IMR-90 (cell line): ENCODE measurements around the gene ERN1. TPM values are rescaled to one million over a fixed set of nuclear protein-coding genes. Genes with fewer than 3 reads are reported as not detected.
A peak's percentile ranks its signal among the peaks of the same experiment; 100 is the strongest.

Experiments used
- ATAC-seq: fragments of 200-7000 bp; cut with Tn5 transposase; 2 replicates; pipeline ENCODE4 v1.9.1; 2020; ENCODE audit warnings: low read depth, mild to moderate bottlenecking, moderate library complexity
- BruUV-seq: library from RNA; stranded (reverse); fragments of 400-500 nt; replicated peaks from 2 replicates; lab custom pipeline; 2021; lab: Mats Ljungman, UMichigan
- CTCF ChIA-PET: fragments of 300-600 bp; formaldehyde crosslinking; extraction: SDS; loops from one replicate; lab custom pipeline; 2021; ENCODE audit warnings: antibody characterized with exemption; lab: Yijun Ruan, JAX
- POLR2A ChIA-PET: fragments of 300-600 bp; sonication (Branson Sonifier 250); formaldehyde crosslinking; loops from one replicate; lab custom pipeline; 2022; ENCODE audit warnings: antibody characterized with exemption; ENCODE audit not compliant: unreplicated experiment; lab: Charles Lee
- DNase-seq: peaks from one replicate; pipeline ENCODE4 v3.0.0; 2013
- H2AFZ ChIP-seq: replicated peaks from 2 replicates; pipeline ENCODE3; 2013; ENCODE audit warnings: low read length, mild to moderate bottlenecking; ENCODE audit not compliant: poor library complexity
- H2AK5ac ChIP-seq: 2 replicates; pipeline ENCODE4 v1.6.1; 2013; ENCODE audit warnings: low read depth, low read length, inconsistent platforms
- H2AK9ac ChIP-seq: replicated peaks from 2 replicates; pipeline ENCODE3; 2013; ENCODE audit warnings: mild to moderate bottlenecking, low read depth, low read length, moderate library complexity; ENCODE audit not compliant: poor library complexity
- H2BK120ac ChIP-seq: 2 replicates; pipeline ENCODE4 v1.6.1; 2013; ENCODE audit warnings: low read depth, low read length, inconsistent platforms
- H2BK15ac ChIP-seq: 3 replicates; pipeline ENCODE4 v1.6.1; 2013; ENCODE audit warnings: low read depth, low read length, inconsistent platforms
- H2BK20ac ChIP-seq: 2 replicates; pipeline ENCODE4 v1.6.1; 2013; ENCODE audit warnings: low read depth, mild to moderate bottlenecking, inconsistent platforms, low read length, moderate library complexity
- H2BK5ac ChIP-seq: 2 replicates; pipeline ENCODE4 v1.6.1; 2013; ENCODE audit warnings: mild to moderate bottlenecking, low read depth, low read length, inconsistent platforms; ENCODE audit not compliant: poor library complexity, severe bottlenecking
- H3K14ac ChIP-seq: replicated peaks from 2 replicates; pipeline ENCODE4 v1.6.1; 2013; ENCODE audit warnings: low read depth, low read length, inconsistent platforms
- H3K18ac ChIP-seq: 2 replicates; pipeline ENCODE4 v1.6.1; 2013; ENCODE audit warnings: low read depth, low read length, control low read depth
- H3K23ac ChIP-seq: 2 replicates; pipeline ENCODE4 v1.6.1; 2013; ENCODE audit warnings: low read depth, low read length, inconsistent platforms
- H3K27ac ChIP-seq: 2 replicates; pipeline ENCODE4 v1.5.1; 2013; ENCODE audit warnings: mild to moderate bottlenecking, control low read depth, low read length; ENCODE audit not compliant: insufficient read depth
- H3K27me3 ChIP-seq: 2 replicates; pipeline ENCODE4 v1.6.1; 2013; ENCODE audit warnings: low read length; ENCODE audit not compliant: control insufficient read depth, insufficient read depth
- H3K36me3 ChIP-seq: 2 replicates; pipeline ENCODE4 v1.6.1; 2013; ENCODE audit warnings: low read length, mixed read lengths; ENCODE audit not compliant: control insufficient read depth, insufficient read depth
- H3K4ac ChIP-seq: 2 replicates; pipeline ENCODE4 v1.6.1; 2013; ENCODE audit warnings: low read depth, low read length, inconsistent platforms
- H3K4me1 ChIP-seq: 2 replicates; pipeline ENCODE4 v1.6.1; 2013; ENCODE audit warnings: low read length, mixed read lengths; ENCODE audit not compliant: control insufficient read depth, insufficient read depth
- H3K4me2 ChIP-seq: 2 replicates; pipeline ENCODE4 v1.6.1; 2013; ENCODE audit warnings: low read depth, mild to moderate bottlenecking, control low read depth, low read length, moderate library complexity
- H3K4me3 ChIP-seq: 2 replicates; pipeline ENCODE4 v1.5.1; 2013; ENCODE audit warnings: low read depth, mild to moderate bottlenecking, control low read depth, low read length, moderate library complexity; ENCODE audit not compliant: insufficient read depth
- H3K56ac ChIP-seq: 2 replicates; pipeline ENCODE4 v1.6.1; 2013; ENCODE audit warnings: low read length, inconsistent platforms; ENCODE audit not compliant: insufficient read depth; ENCODE audit errors: extremely low read depth
- H3K79me1 ChIP-seq, 2 experiments: 2 replicates each; pipeline ENCODE4 v1.6.1; 2013; ENCODE audit warnings: low read length in 2 of 2, inconsistent platforms in 1 of 2, low read depth in 1 of 2
- H3K9ac ChIP-seq: 2 replicates; pipeline ENCODE4 v1.6.1; 2013; ENCODE audit warnings: low read depth, low read length, control low read depth
- H3K9me1 ChIP-seq: 2 replicates; pipeline ENCODE4 v1.6.1; 2013; ENCODE audit warnings: low read length, inconsistent platforms; ENCODE audit not compliant: insufficient read depth
- H3K9me3 ChIP-seq: 2 replicates; pipeline ENCODE4 v1.6.1; 2013; ENCODE audit warnings: low read length; ENCODE audit not compliant: control insufficient read depth, insufficient read depth
- H4K20me1 ChIP-seq: 2 replicates; pipeline ENCODE4 v1.6.1; 2013; ENCODE audit warnings: low read length, inconsistent platforms; ENCODE audit not compliant: insufficient read depth
- H4K5ac ChIP-seq: 2 replicates; pipeline ENCODE4 v1.6.1; 2013; ENCODE audit warnings: mild to moderate bottlenecking, low read depth, low read length, control low read depth
- H4K8ac ChIP-seq, 2 experiments: 2 replicates each; pipeline ENCODE4 v1.6.1; 2013; ENCODE audit warnings: low read depth in 2 of 2, low read length in 2 of 2, control low read depth in 1 of 2, inconsistent platforms in 1 of 2
- H4K91ac ChIP-seq: 2 replicates; pipeline ENCODE4 v1.6.1; 2013; ENCODE audit warnings: low read depth, low read length, inconsistent platforms; ENCODE audit not compliant: insufficient read depth
- BHLHE40 ChIP-seq: fragments of 150-350 bp; IDR thresholded peaks from 2 replicates; pipeline ENCODE4 v1.6.1; 2016; ENCODE audit warnings: mild to moderate bottlenecking, low read depth, low read length
- CEBPB ChIP-seq: IDR thresholded peaks from 2 replicates; pipeline ENCODE4 v1.6.1; 2012; ENCODE audit warnings: low read depth, low read length, improper control_type of control experiment
- CHD1 ChIP-seq: IDR thresholded peaks from 2 replicates; pipeline ENCODE4 v1.6.1; 2012; ENCODE audit warnings: low read depth, low read length, improper control_type of control experiment
- FOS ChIP-seq: fragments of 150-350 bp; IDR thresholded peaks from 2 replicates; pipeline ENCODE4 v1.6.1; 2016; ENCODE audit warnings: low read depth, low read length
- MAFK ChIP-seq: IDR thresholded peaks from 2 replicates; pipeline ENCODE4 v1.6.1; 2012; ENCODE audit warnings: low read depth, low read length, improper control_type of control experiment
- MAZ ChIP-seq: IDR thresholded peaks from 2 replicates; pipeline ENCODE4 v1.6.1; 2012; ENCODE audit warnings: low read depth, mild to moderate bottlenecking, low read length, improper control_type of control experiment, moderate library complexity, borderline replicate concordance
- MXI1 ChIP-seq: IDR thresholded peaks from 2 replicates; pipeline ENCODE4 v1.6.1; 2012; ENCODE audit warnings: low read depth, mild to moderate bottlenecking, low read length, moderate library complexity, borderline replicate concordance
- NFE2L2 ChIP-seq: fragments of 150-350 bp; IDR thresholded peaks from 2 replicates; pipeline ENCODE4 v1.6.1; 2016; ENCODE audit warnings: low read depth, mild to moderate bottlenecking, low read length
- POLR2A ChIP-seq: IDR thresholded peaks from 2 replicates; pipeline ENCODE4 v1.6.1; 2012; ENCODE audit warnings: mild to moderate bottlenecking, low read depth, low read length
- RAD21 ChIP-seq: IDR thresholded peaks from 2 replicates; pipeline ENCODE4 v1.6.1; 2012; ENCODE audit warnings: low read length, improper control_type of control experiment
- RCOR1 ChIP-seq: IDR thresholded peaks from 2 replicates; pipeline ENCODE4 v1.6.1; 2012; ENCODE audit warnings: mild to moderate bottlenecking, low read length, improper control_type of control experiment; ENCODE audit not compliant: insufficient replicate concordance
- RFX5 ChIP-seq: IDR thresholded peaks from 2 replicates; pipeline ENCODE4 v1.8.0; 2012; ENCODE audit warnings: low read depth, mild to moderate bottlenecking, low read length, moderate library complexity
- SMC3 ChIP-seq: fragments of 150-350 bp; IDR thresholded peaks from 2 replicates; pipeline ENCODE4 v1.6.1; 2016; ENCODE audit warnings: low read depth, mild to moderate bottlenecking, antibody characterized with exemption, low read length, moderate library complexity
- whole genome bisulfite sequencing, 2 experiments: methylation state at CpG; one replicate each; pipeline versions ENCODE4 v1.1.5 to v1.1.7; 2013; ENCODE audit warnings: missing lambda C conversion rate in 2 of 2; ENCODE audit not compliant: insufficient read length in 1 of 2; ENCODE audit errors: extremely low coverage in 2 of 2; 5-methylcytosine and 5-hydroxymethylcytosine counted together
- dilution Hi-C: fragments of 300-500 bp; cut with HindIII; formaldehyde crosslinking; loops from one replicate; pipeline ENCODE4 v1.14.3; 2018; ENCODE audit warnings: low sequenced_read_pairs; ENCODE audit not compliant: unreplicated experiment
- in situ Hi-C: fragments of 300-500 bp; cut with MboI; formaldehyde crosslinking; loops from 3 replicates; pipeline ENCODE4 v1.14.3; 2019; ENCODE audit warnings: low sequenced_read_pairs, inconsistent platforms, mixed read lengths
- intact Hi-C: fragments of 100-400 bp; cut with micrococcal nuclease; formaldehyde crosslinking; loops from 2 replicates; pipeline ENCODE4 v1.10.0; 2022
- polyA plus RNA-seq, 3 experiments: library from polyadenylated mRNA; depleted of rRNA; stranded (reverse); fragments of >200 nt; gene quantifications; 2 replicates each; pipeline ENCODE4 v1.2.3, GENCODE V29; 2012; ENCODE audit warnings: low replicate concordance in 1 of 3
- total RNA-seq: library from RNA; depleted of rRNA; stranded (reverse); fragments of >200 nt; gene quantifications from 2 replicates; pipeline ENCODE4 v1.2.3, GENCODE V29; 2012
- TF ChIP-seq, protein P1 (sequence below): fragments of 150-350 bp; IDR thresholded peaks from 2 replicates; pipeline ENCODE4 v1.6.1; 2016; ENCODE audit warnings: low read depth, mild to moderate bottlenecking, low read length, moderate library complexity, borderline replicate concordance
- TF ChIP-seq, protein P2 (sequence below): fragments of 150-350 bp; IDR thresholded peaks from 2 replicates; pipeline ENCODE4 v1.6.1; 2017; ENCODE audit warnings: mild to moderate bottlenecking, antibody characterized with exemption, low read length, low read depth

Gene ERN1
- total and polyA plus RNA-seq, 2 of the 4 experiments (the other 2 are of a cell fraction): 2.7 to 4.1 TPM

DNA sequence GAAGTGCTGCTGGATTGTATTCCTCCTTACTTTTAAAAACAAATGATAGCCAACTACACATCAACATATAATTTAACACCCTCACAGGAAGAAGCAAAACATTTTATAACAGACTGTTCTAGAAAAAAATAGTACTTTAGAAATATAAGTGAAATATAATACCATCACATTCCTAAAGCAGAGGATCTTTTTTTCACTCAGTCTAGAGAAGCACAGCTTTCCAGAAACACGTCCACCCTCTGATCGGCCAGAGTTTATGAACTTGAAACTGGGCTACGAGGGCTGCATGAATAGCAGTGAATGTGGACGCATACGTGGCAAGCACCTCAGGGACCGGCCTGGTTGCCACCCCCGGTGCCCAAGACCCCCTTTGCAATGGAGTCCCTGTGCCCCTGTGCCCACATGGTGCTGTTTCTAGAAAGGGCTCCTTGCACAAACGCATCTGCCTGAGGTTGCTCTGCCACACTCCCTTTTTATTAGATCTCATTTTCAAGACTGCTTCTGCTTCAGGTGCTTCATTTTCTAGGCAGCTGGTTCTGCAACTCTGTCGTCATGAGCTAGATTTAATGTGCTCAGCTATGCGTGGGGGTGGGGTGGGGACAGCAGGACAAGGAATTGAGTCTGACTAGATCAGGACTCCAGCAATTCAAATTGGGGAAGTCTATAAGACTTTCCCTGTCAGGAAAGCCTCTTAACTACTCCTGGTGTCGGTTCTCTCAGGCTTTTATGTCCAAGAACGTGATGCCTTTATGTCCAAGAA, 29.1 kb upstream of the ERN1 start:
- no peak overlapping the region for H3K56ac ChIP-seq
- peaks cover 15% of the 10 kb centered on the region for H3K4me1 ChIP-seq
- H3K18ac ChIP-seq: no peak overlapping the region
- H2BK5ac ChIP-seq: no peak overlapping the region
- no peak overlapping the region for H3K4me3 ChIP-seq
- intact Hi-C loops (no loop called here), in situ Hi-C loops (no loop called here), dilution Hi-C loops (no loop called here)
- BruUV-seq: no TSS peak
- no peaks in the 10 kb centered on the region; a peak in 1 of 4 replicates for H3K79me1 ChIP-seq
- no peak overlapping the region for H4K8ac ChIP-seq
- no peak overlapping the region for H2BK20ac ChIP-seq
- H2AK5ac ChIP-seq: no peak overlapping the region; the same call in 1 of the 2 replicates
- TF ChIP-seq FOS (no peak), CEBPB (no peak), CHD1 (no peak), RFX5 (no peak), POLR2A (no peak), BHLHE40 (no peak), MAFK (no peak), RAD21 (no peak), RCOR1 (no peak), MAZ (no peak), MXI1 (no peak), SMC3 (no peak), NFE2L2 (no peak)
- TF ChIP-seq, protein P1, sequence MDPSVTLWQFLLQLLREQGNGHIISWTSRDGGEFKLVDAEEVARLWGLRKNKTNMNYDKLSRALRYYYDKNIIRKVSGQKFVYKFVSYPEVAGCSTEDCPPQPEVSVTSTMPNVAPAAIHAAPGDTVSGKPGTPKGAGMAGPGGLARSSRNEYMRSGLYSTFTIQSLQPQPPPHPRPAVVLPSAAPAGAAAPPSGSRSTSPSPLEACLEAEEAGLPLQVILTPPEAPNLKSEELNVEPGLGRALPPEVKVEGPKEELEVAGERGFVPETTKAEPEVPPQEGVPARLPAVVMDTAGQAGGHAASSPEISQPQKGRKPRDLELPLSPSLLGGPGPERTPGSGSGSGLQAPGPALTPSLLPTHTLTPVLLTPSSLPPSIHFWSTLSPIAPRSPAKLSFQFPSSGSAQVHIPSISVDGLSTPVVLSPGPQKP: no peak
- TF ChIP-seq, protein P2, sequence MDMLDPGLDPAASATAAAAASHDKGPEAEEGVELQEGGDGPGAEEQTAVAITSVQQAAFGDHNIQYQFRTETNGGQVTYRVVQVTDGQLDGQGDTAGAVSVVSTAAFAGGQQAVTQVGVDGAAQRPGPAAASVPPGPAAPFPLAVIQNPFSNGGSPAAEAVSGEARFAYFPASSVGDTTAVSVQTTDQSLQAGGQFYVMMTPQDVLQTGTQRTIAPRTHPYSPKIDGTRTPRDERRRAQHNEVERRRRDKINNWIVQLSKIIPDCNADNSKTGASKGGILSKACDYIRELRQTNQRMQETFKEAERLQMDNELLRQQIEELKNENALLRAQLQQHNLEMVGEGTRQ: no peak
- H4K20me1 ChIP-seq: no peaks in the 10 kb centered on the region
- H3K27me3 ChIP-seq: no peaks in the 10 kb centered on the region
- DNase-seq: no peak
- no peaks in the 10 kb centered on the region for H3K9me3 ChIP-seq
- no peak overlapping the region for H3K14ac ChIP-seq
- ChIA-PET CTCF (no interaction called here), POLR2A (no interaction called here)
- peak overlapping the region; percentile 5 for H2AK9ac ChIP-seq
- H3K36me3 ChIP-seq: no peaks in the 10 kb centered on the region
- no peak for ATAC-seq
- no peak overlapping the region for H3K23ac ChIP-seq
- peaks cover 5% of the 10 kb centered on the region; the same call in 1 of the 2 replicates for H3K9me1 ChIP-seq
- H2BK120ac ChIP-seq: no peak overlapping the region
- H3K4me2 ChIP-seq: no peak overlapping the region
- H3K27ac ChIP-seq: no peak overlapping the region
- no peak overlapping the region for H2AFZ ChIP-seq
- H4K5ac ChIP-seq: no peak overlapping the region
- H4K91ac ChIP-seq: no peak overlapping the region
- WGBS, 2 experiments: 77% methylated on average over 5 of the region's 12 CpGs; no CpG with 5 or more reads in 1 of the 2 experiments
- H2BK15ac ChIP-seq: no peak overlapping the region
- H3K4ac ChIP-seq: no peak overlapping the region
- no peak overlapping the region for H3K9ac ChIP-seq
